OCI-M1 (cell line): ENCODE measurements around the gene MRGPRE.

ENCODE experiments used
- DNase-seq: peaks from one replicate; lab custom pipeline; 2025; lab: John Stamatoyannopoulos, UW

Gene MRGPRE

DNA sequence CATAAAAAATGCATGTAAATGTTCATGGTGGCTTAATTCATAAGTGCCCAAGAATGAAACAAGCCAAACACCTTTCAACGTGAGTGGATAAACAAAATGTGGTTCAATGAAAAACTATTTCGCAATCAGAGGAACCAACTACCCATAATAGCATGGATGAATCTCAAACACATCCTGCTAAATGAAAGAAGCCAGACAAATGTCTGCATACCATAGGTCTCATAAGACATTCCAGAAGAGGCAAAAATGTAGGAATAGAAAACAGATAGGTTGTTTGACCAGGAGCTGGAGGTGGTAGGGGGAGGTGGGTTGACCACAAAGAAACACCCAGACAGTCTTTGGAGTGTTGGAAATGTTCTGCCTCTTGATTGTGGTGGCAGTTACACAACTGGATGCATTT lies 53.9 kb downstream of the MRGPRE start:
- no peak for DNase-seq

GRCh38 chr11:3177931-3178330 lies 54.3 kb downstream of the MRGPRE start:
- DNase-seq: peak; percentile 22
